ENCODE results near the gene ATP8A1.

DNA sequence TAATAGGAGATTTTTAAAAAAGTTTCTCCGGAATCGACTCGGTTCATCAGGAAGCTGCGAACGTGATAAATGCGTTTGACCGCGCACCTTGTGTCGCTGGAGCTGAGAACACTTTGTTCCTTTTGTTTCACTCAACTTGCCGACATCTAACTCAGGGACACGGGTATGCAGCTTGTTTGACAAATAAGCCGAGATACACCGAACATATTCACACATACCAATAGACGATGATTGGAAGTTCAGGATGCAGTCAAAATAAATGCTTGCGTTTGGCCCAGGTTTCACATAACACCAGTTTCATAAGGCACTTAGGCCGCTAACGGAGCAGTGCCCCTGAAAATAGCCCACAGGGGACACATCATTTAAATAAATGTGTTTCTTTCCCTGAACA lies 260.5 kb downstream of the ATP8A1 start:
- TF ChIP-seq, protein P1, sequence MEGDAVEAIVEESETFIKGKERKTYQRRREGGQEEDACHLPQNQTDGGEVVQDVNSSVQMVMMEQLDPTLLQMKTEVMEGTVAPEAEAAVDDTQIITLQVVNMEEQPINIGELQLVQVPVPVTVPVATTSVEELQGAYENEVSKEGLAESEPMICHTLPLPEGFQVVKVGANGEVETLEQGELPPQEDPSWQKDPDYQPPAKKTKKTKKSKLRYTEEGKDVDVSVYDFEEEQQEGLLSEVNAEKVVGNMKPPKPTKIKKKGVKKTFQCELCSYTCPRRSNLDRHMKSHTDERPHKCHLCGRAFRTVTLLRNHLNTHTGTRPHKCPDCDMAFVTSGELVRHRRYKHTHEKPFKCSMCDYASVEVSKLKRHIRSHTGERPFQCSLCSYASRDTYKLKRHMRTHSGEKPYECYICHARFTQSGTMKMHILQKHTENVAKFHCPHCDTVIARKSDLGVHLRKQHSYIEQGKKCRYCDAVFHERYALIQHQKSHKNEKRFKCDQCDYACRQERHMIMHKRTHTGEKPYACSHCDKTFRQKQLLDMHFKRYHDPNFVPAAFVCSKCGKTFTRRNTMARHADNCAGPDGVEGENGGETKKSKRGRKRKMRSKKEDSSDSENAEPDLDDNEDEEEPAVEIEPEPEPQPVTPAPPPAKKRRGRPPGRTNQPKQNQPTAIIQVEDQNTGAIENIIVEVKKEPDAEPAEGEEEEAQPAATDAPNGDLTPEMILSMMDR (IDR thresholded peaks at IDR 0.05; ENCODE audit: low read depth, low read length) = no peak
- TF ChIP-seq EZH2phosphoT487 (IDR thresholded peaks at IDR 0.05; ENCODE audit: low read depth) = no peak

All from OCI-LY3 (cell line).